Measurements from ENCODE around the gene CLCF1. TPM values are rescaled to one million over a fixed set of nuclear protein-coding genes. Genes with fewer than 3 reads are reported as not detected.
"Not testable (repeated sequence)": the region's sequence is repeated elsewhere in the genome, so short reads cannot be mapped to it uniquely, and the experiment has no call there.

The CLCF1 gene
- total RNA-seq, 1 donor from 2014 or later: 1.8 TPM

GRCh38 chr11:67320691-67321090 is 52.7 kb downstream of the CLCF1 start:
- H3K27me3 ChIP-seq (ENCODE audit: control insufficient read depth, insufficient read depth, low read length): no peaks in the 10 kb centered on the region
- H3K4me3 ChIP-seq (ENCODE audit: low read depth, low read length): no peak overlapping the region
- H3K36me3 ChIP-seq (ENCODE audit: control insufficient read depth, insufficient read depth, low read length): peaks cover 4% of the 10 kb centered on the region
- FAIRE-seq (no peak), DNase-seq (ENCODE audit: low read depth) (no peak)
- no peak for TF ChIP-seq CTCF (IDR thresholded peaks at IDR 0.05; ENCODE audit: insufficient read depth, low read length, severe bottlenecking)

- no peak for FAIRE-seq
- TF ChIP-seq CTCF (IDR thresholded peaks at IDR 0.05; ENCODE audit: insufficient read depth, low read length, severe bottlenecking): no peak
These were observed 53.4 kb downstream of the CLCF1 start for GRCh38 chr11:67320011-67320410.

GRCh38 chr11:67318876-67319275 is 54.5 kb downstream of the CLCF1 start:
- not testable (repeated sequence) for H3K27me3 ChIP-seq (ENCODE audit: control insufficient read depth, insufficient read depth, low read length); FAIRE-seq; DNase-seq (ENCODE audit: low read depth); H3K36me3 ChIP-seq (ENCODE audit: control insufficient read depth, insufficient read depth, low read length)
- peak overlapping the region; percentile 90 for H3K4me3 ChIP-seq (ENCODE audit: low read depth, low read length)

More at GRCh38 chr11:67320011-67320410, 53.4 kb downstream of the CLCF1 start:
- DNase-seq (ENCODE audit: low read depth): no peak
- Histone ChIP-seq H3K27me3 (ENCODE audit: control insufficient read depth, insufficient read depth, low read length) (no peaks in the 10 kb centered on the region), H3K36me3 (ENCODE audit: control insufficient read depth, insufficient read depth, low read length) (peaks cover 4% of the 10 kb centered on the region), H3K4me3 (ENCODE audit: low read depth, low read length) (no peak overlapping the region)

GRCh38 chr11:67317888-67318555 is 55.4 kb downstream of the CLCF1 start:
- peak overlapping the region; percentile 90 for H3K4me3 ChIP-seq (ENCODE audit: low read depth, low read length)
- DNase-seq (ENCODE audit: low read depth) (no peak), FAIRE-seq (no peak)
- no peak for TF ChIP-seq CTCF (IDR thresholded peaks at IDR 0.05; ENCODE audit: insufficient read depth, low read length, severe bottlenecking)
- H3K27me3 ChIP-seq (ENCODE audit: control insufficient read depth, insufficient read depth, low read length): no peaks in the 10 kb centered on the region
- peaks cover 3% of the 10 kb centered on the region for H3K36me3 ChIP-seq (ENCODE audit: control insufficient read depth, insufficient read depth, low read length)

GRCh38 chr11:67317205-67317887 is 56.1 kb downstream of the CLCF1 start:
- FAIRE-seq: no peak
- peak; percentile 91 for DNase-seq (ENCODE audit: low read depth)
- H3K4me3 ChIP-seq (ENCODE audit: low read depth, low read length): peak overlapping the region; percentile 90
- H3K27me3 ChIP-seq (ENCODE audit: control insufficient read depth, insufficient read depth, low read length): no peaks in the 10 kb centered on the region
- TF ChIP-seq CTCF (IDR thresholded peaks at IDR 0.05; ENCODE audit: insufficient read depth, low read length, severe bottlenecking): peak; percentile 95
- H3K36me3 ChIP-seq (ENCODE audit: control insufficient read depth, insufficient read depth, low read length): peaks cover under 1% of the 10 kb centered on the region

- TF ChIP-seq CTCF (IDR thresholded peaks at IDR 0.05; ENCODE audit: insufficient read depth, low read length, severe bottlenecking): no peak
- DNase-seq (ENCODE audit: low read depth) (no peak), FAIRE-seq (no peak)
- Histone ChIP-seq H3K4me3 (ENCODE audit: low read depth, low read length) (peak overlapping the region; percentile 90), H3K27me3 (ENCODE audit: control insufficient read depth, insufficient read depth, low read length) (no peaks in the 10 kb centered on the region), H3K36me3 (ENCODE audit: control insufficient read depth, insufficient read depth, low read length) (peaks cover 1% of the 10 kb centered on the region)
These were observed 56.6 kb downstream of the CLCF1 start for GRCh38 chr11:67316882-67317204.

All from bronchial epithelial cell (primary cell).